ENCODE measurements around the gene ANKRD11. TPM values are rescaled to one million over a fixed set of nuclear protein-coding genes. Genes with fewer than 3 reads are reported as not detected.
"Not testable (repeated sequence)": the region's sequence is repeated elsewhere in the genome, so short reads cannot be mapped to it uniquely, and the experiment has no call there.

The ANKRD11 gene
- total RNA-seq, 1 experiment from 2014 or later: 99.4 TPM

DNA sequence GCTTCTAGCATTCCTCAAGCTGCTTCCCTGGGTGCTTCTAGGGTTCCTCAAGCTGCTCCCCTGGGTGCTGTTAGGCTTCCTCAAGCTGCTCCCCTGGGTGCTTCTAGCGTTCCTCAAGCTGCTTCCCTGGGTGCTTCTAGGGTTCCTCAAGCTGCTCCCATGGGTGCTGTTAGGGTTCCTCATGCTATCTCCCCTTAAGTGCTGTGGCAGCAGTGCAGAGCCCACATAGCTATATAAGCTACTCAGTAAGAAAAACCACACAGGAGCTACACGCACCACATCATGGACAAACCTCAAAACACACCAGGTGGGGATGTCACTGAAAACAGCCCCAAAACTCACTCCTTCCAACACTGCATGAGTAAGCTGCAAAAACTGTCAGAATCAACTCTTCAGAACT is 35.2 kb downstream of the ANKRD11 start:
- H3K4me3 ChIP-seq (ENCODE audit: low read depth in 2 of 2, low read length in 2 of 2): no peak overlapping the region
- H3K9me3 ChIP-seq (ENCODE audit: control insufficient read depth, insufficient read depth, low read depth, low read length): no peaks in the 10 kb centered on the region
- DNase-seq (ENCODE audit: low read depth, low spot score) (no peak), ATAC-seq (no peak)
- no peaks in the 10 kb centered on the region for H3K27me3 ChIP-seq (ENCODE audit: control insufficient read depth, insufficient read depth, low read length)
- H3K36me3 ChIP-seq (ENCODE audit: control insufficient read depth, insufficient read depth, low read length): no peaks in the 10 kb centered on the region
- H3K27ac ChIP-seq (ENCODE audit: low read length): no peak overlapping the region
- in situ Hi-C loops (cut with HindIII; ENCODE audit: low pct_unique_long_range_greater_than_20kb, low sequenced_read_pairs) (no loop called here), intact Hi-C loops (cut with micrococcal nuclease; ENCODE audit: unreplicated experiment) (no loop called here)
- CTCF ChIA-PET: no interaction called here
- H3K4me1 ChIP-seq (ENCODE audit: control insufficient read depth, insufficient read depth, low read length): peaks cover 34% of the 10 kb centered on the region
- POLR2A ChIA-PET: no interaction called here
- BruUV-seq (replicated peaks): no TSS peak
- TF ChIP-seq SIN3A (IDR thresholded peaks at IDR 0.05; ENCODE audit: borderline replicate concordance, insufficient read depth, low read depth, low read length) (no peak), TCF7L2 (IDR thresholded peaks at IDR 0.05; ENCODE audit: low read depth, low read length) (no peak)
- TF ChIP-seq, protein P1, sequence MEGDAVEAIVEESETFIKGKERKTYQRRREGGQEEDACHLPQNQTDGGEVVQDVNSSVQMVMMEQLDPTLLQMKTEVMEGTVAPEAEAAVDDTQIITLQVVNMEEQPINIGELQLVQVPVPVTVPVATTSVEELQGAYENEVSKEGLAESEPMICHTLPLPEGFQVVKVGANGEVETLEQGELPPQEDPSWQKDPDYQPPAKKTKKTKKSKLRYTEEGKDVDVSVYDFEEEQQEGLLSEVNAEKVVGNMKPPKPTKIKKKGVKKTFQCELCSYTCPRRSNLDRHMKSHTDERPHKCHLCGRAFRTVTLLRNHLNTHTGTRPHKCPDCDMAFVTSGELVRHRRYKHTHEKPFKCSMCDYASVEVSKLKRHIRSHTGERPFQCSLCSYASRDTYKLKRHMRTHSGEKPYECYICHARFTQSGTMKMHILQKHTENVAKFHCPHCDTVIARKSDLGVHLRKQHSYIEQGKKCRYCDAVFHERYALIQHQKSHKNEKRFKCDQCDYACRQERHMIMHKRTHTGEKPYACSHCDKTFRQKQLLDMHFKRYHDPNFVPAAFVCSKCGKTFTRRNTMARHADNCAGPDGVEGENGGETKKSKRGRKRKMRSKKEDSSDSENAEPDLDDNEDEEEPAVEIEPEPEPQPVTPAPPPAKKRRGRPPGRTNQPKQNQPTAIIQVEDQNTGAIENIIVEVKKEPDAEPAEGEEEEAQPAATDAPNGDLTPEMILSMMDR (IDR thresholded peaks at IDR 0.05): no peak

DNA sequence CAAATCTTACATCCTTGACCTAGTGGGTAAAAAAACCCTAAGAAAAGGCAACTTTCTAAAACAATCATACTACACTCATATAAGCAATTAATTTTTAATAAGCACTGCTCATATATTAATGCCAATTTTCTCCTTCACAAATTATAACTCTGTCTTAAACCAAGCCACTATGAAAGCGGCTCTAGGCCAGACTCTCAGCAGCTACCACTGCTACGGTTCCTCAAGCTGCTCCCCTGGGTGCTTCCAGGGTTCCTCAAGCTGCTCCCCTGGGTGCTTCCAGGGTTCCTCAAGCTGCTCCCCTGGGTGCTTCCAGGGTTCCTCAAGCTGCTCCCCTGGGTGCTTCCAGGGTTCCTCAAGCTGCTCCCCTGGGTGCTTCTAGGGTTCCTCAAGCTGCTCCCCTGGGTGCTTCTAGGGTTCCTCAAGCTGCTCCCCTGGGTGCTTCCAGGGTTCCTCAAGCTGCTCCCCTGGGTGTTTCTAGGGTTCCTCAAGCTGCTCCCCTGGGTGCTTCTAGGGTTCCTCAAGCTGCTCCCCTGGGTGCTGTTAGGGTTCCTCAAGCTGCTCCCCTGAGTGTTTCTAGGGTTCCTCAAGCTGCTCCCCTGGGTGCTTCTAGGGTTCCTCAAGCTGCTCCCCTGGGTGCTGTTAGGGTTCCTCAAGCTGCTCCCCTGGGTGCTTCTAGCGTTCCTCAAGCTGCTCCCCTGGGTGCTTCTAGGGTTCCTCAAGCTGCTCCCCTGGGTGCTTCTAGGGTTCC is 35.8 kb downstream of the ANKRD11 start:
- BruUV-seq (replicated peaks); POLR2A ChIA-PET; intact Hi-C loops (cut with micrococcal nuclease; ENCODE audit: unreplicated experiment); H3K4me3 ChIP-seq (ENCODE audit: low read depth in 2 of 2, low read length in 2 of 2); H3K36me3 ChIP-seq (ENCODE audit: control insufficient read depth, insufficient read depth, low read length); H3K9me3 ChIP-seq (ENCODE audit: control insufficient read depth, insufficient read depth, low read depth, low read length); DNase-seq (ENCODE audit: low read depth, low spot score); in situ Hi-C loops (cut with HindIII; ENCODE audit: low pct_unique_long_range_greater_than_20kb, low sequenced_read_pairs); ATAC-seq; H3K27me3 ChIP-seq (ENCODE audit: control insufficient read depth, insufficient read depth, low read length); H3K27ac ChIP-seq (ENCODE audit: low read length): not testable (repeated sequence)
- CTCF ChIA-PET: interaction anchor here (0.5 kb wide), 1 partner anchor 9 kb away, joined by 7 read pairs; no protein-coding TSS in a partner anchor
- peaks cover 35% of the 10 kb centered on the region for H3K4me1 ChIP-seq (ENCODE audit: control insufficient read depth, insufficient read depth, low read length)

DNA sequence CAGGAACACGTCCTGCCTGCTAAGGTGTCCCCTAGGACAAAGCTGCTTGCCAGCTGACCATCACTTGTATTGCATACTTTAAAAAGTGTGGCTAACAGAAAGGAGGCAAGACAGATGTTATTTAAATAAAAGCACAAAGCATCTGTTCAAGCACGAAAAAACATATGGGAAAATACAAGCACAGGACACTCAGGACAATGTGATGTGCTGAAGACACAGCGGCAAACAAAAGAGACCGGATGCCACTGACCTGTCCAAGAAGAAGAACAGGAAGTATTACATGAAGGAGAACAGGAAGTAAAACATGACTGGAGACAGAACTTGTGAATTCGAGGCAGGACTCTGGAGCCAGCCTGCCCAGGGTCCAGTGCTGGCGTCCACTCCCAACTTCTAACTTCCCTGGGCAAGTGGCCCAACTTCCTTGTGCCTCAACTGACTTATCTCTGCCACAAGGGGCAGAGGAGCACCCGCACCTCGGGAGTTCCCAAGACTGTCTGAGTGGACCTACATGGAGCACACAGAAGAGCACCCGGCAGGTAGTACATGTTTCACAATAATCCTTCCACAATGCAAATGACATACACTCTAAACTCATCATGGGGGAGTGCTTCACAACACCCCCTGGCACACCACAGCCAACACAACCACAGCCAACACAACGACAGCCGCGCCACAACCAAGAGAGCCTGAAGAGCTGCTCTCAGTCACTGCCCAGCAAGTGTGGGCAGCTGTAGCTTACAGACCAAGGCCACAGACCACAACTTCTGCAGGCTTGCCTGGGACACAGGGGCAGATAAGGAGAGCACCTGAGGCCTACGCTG is 36.6 kb downstream of the ANKRD11 start:
- in situ Hi-C loops (cut with HindIII; ENCODE audit: low pct_unique_long_range_greater_than_20kb, low sequenced_read_pairs): no loop called here
- no TSS peak for BruUV-seq (replicated peaks)
- no peaks in the 10 kb centered on the region for H3K9me3 ChIP-seq (ENCODE audit: control insufficient read depth, insufficient read depth, low read depth, low read length)
- H3K36me3 ChIP-seq (ENCODE audit: control insufficient read depth, insufficient read depth, low read length): no peaks in the 10 kb centered on the region
- ATAC-seq (peak; percentile 69), DNase-seq (ENCODE audit: low read depth, low spot score) (no peak)
- POLR2A ChIA-PET: no interaction called here
- no peak for TF ChIP-seq TCF7L2 (IDR thresholded peaks at IDR 0.05; ENCODE audit: low read depth, low read length)
- TF ChIP-seq POLR2AphosphoS5 (IDR thresholded peaks at IDR 0.05; ENCODE audit: low read depth, low read length): no peak
- TF ChIP-seq, protein P2, sequence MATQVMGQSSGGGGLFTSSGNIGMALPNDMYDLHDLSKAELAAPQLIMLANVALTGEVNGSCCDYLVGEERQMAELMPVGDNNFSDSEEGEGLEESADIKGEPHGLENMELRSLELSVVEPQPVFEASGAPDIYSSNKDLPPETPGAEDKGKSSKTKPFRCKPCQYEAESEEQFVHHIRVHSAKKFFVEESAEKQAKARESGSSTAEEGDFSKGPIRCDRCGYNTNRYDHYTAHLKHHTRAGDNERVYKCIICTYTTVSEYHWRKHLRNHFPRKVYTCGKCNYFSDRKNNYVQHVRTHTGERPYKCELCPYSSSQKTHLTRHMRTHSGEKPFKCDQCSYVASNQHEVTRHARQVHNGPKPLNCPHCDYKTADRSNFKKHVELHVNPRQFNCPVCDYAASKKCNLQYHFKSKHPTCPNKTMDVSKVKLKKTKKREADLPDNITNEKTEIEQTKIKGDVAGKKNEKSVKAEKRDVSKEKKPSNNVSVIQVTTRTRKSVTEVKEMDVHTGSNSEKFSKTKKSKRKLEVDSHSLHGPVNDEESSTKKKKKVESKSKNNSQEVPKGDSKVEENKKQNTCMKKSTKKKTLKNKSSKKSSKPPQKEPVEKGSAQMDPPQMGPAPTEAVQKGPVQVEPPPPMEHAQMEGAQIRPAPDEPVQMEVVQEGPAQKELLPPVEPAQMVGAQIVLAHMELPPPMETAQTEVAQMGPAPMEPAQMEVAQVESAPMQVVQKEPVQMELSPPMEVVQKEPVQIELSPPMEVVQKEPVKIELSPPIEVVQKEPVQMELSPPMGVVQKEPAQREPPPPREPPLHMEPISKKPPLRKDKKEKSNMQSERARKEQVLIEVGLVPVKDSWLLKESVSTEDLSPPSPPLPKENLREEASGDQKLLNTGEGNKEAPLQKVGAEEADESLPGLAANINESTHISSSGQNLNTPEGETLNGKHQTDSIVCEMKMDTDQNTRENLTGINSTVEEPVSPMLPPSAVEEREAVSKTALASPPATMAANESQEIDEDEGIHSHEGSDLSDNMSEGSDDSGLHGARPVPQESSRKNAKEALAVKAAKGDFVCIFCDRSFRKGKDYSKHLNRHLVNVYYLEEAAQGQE (IDR thresholded peaks at IDR 0.05; ENCODE audit: insufficient read depth in 1 of 2, low read depth in 2 of 2, low read length in 1 of 2): no peak
- TF ChIP-seq SIN3A (IDR thresholded peaks at IDR 0.05; ENCODE audit: borderline replicate concordance, insufficient read depth, low read depth, low read length): no peak
- TF ChIP-seq, protein P1 (IDR thresholded peaks at IDR 0.05): no peak
- H3K27ac ChIP-seq (ENCODE audit: low read length): peak overlapping the region; percentile 44; the same call in 1 of the 2 replicates
- peaks cover 35% of the 10 kb centered on the region for H3K4me1 ChIP-seq (ENCODE audit: control insufficient read depth, insufficient read depth, low read length)
- no peaks in the 10 kb centered on the region for H3K27me3 ChIP-seq (ENCODE audit: control insufficient read depth, insufficient read depth, low read length)
- intact Hi-C loops (cut with micrococcal nuclease; ENCODE audit: unreplicated experiment): no loop called here
- CTCF ChIA-PET: no interaction called here
- no peak overlapping the region for H3K4me3 ChIP-seq (ENCODE audit: low read depth in 2 of 2, low read length in 2 of 2)

Data from Panc1 (cell line).